Spleen (tissue), 11 donors: ENCODE data around the gene FNBP1. TPM values are rescaled to one million over a fixed set of nuclear protein-coding genes. Genes with fewer than 3 reads are reported as not detected.

Experiments
- DNase-seq: peaks from one replicate; pipeline ENCODE4 v3.0.0-alpha.2; 2020
- H3K27ac ChIP-seq, 8 donors: fragments of 200-600 bp; sonication (generic) in 7 of 8; 1 replicate in 4 of 8; 2 replicates in 4 of 8; pipeline versions ENCODE4 v1.5.0 to v1.8.0; 2016 to 2021; ENCODE audit warnings: inconsistent platforms in 4 of 8, mild to moderate bottlenecking in 4 of 8, moderate library complexity in 1 of 8
- H3K27me3 ChIP-seq, 7 donors: fragments of 200-600 bp; sonication (generic) in 6 of 7; replicated peaks in 1 of 7; 1 replicate in 4 of 7; 2 replicates in 3 of 7; pipeline versions ENCODE4 v1.5.0 to v1.8.0; 2016 to 2021; ENCODE audit warnings: inconsistent platforms in 3 of 7, mild to moderate bottlenecking in 1 of 7
- H3K36me3 ChIP-seq, 6 donors: fragments of 200-600 bp; sonication (generic) in 5 of 6; 1 replicate in 4 of 6; 2 replicates in 2 of 6; pipeline versions ENCODE4 v1.5.0 to v1.8.0; 2016 to 2021; ENCODE audit warnings: inconsistent platforms in 2 of 6
- H3K4me1 ChIP-seq, 6 donors: fragments of 200-600 bp; sonication (generic) in 5 of 6; 1 replicate in 3 of 6; 2 replicates in 3 of 6; pipeline versions ENCODE4 v1.5.0 to v1.8.0; 2016 to 2021; ENCODE audit warnings: inconsistent platforms in 3 of 6
- H3K4me3 ChIP-seq, 8 donors: fragments of 200-600 bp; sonication (generic) in 7 of 8; 1 replicate in 4 of 8; 2 replicates in 4 of 8; pipeline versions ENCODE4 v1.5.0 to v1.8.0; 2016 to 2021; ENCODE audit warnings: inconsistent platforms in 4 of 8, mild to moderate bottlenecking in 4 of 8, moderate library complexity in 2 of 8
- H3K9me3 ChIP-seq, 8 donors: fragments of 200-600 bp; sonication (generic) in 7 of 8; 1 replicate in 4 of 8; 2 replicates in 4 of 8; pipeline versions ENCODE4 v1.5.0 to v1.8.0; 2016 to 2021; ENCODE audit warnings: inconsistent platforms in 4 of 8
- CTCF ChIP-seq, 11 experiments: fragments of 200-600 bp in 7 of 11; fragments of 450-650 bp in 4 of 11; sonication (generic) in 4 of 11; IDR thresholded peaks in 8 of 11; conservative IDR thresholded peaks in 3 of 11; 1 replicate in 7 of 11; 2 replicates in 4 of 11; pipeline versions ENCODE4 v1.4.0 to v1.8.0; 2016 to 2021; ENCODE audit warnings: antibody characterized with exemption in 11 of 11, inconsistent platforms in 4 of 11, mild to moderate bottlenecking in 1 of 11
- POLR2A ChIP-seq, 3 donors: fragments of 450-650 bp; IDR thresholded peaks; one replicate each; pipeline ENCODE4 v1.5.1; 2017; ENCODE audit warnings: antibody characterized with exemption in 3 of 3, mild to moderate bottlenecking in 1 of 3
- POLR2AphosphoS5 ChIP-seq, 3 donors: sonication (generic); formaldehyde crosslinking; IDR thresholded peaks; one replicate each; pipeline ENCODE4 v1.5.1; 2017; ENCODE audit warnings: antibody characterized with exemption in 3 of 3
- WGBS, 5 donors: extraction: QIAGEN DNeasy Blood & Tissue Kit in 3 of 5; methylation state at CpG; one replicate each; pipeline versions ENCODE4 v1.1.5 to v1.1.7; 2013 to 2018; 5-methylcytosine and 5-hydroxymethylcytosine counted together
- intact Hi-C: fragments of 100-400 bp; cut with DNase I; formaldehyde crosslinking; loops from one replicate; pipeline ENCODE4 v1.15.0; 2023; ENCODE audit warnings: low total_unique reads
- polyA plus RNA-seq, 3 donors: library from polyadenylated mRNA; stranded (reverse); fragments of 200-250 nt; gene quantifications; one replicate each; pipeline ENCODE4 v1.2.1, GENCODE V29; 2013
- total RNA-seq, 7 donors: library from RNA; depleted of rRNA in 3 of 7; stranded (reverse); fragments of >200 nt in 3 of 7; fragmentation: NEBNext Ultra II Directional in 4 of 7; extraction: Animal tissue kit (Norgen Biotek cat#: 25700) in 4 of 7; gene quantifications; one replicate each; pipeline versions ENCODE4 v1.1.0 to v1.2.1, GENCODE V29; 2016 to 2021
- donor health status: healthy with polysubstance abuse.
- donor health status: DM: no; HTN: no; CAD: no; lungs with moderate emphysema.
- donor health status: DM: no; HTN: no; CAD: no.
- donor health status: Bipolar disorder and iron deficiency.
- donor health status: healthy.
- donor health status: DM: no; HTN: no; CAD: no.
- donor health status: DM: yes; HTN: yes; CAD: no.

Gene FNBP1
- total and polyA plus RNA-seq, 10 donors: 40.6 to 156 (median 146) TPM

- no peak for DNase-seq
- intact Hi-C loops: no loop called here
- Histone ChIP-seq H3K36me3 (peaks cover 0 to 100% (median 78%) of the 10 kb centered on the region in 6 donors), H3K9me3 (no peaks in the 10 kb centered on the region), H3K4me3 (no peak overlapping the region), H3K27me3 (no peaks in the 10 kb centered on the region), H3K27ac (no peak overlapping the region), H3K4me1 (peaks cover 0 to 24% (median 2%) of the 10 kb centered on the region in 6 donors)
- TF ChIP-seq POLR2A (IDR thresholded peaks at IDR 0.05) (no peak), CTCF (IDR thresholded peaks at IDR 0.05 in 8 of 11, conservative IDR thresholded peaks at IDR 0.05 in 3 of 11) (no peak), POLR2AphosphoS5 (IDR thresholded peaks at IDR 0.05) (no peak)
- 93 to 97% (median 96%) methylated on average over 4 of the region's 4 CpGs for WGBS, 5 donors
These were observed 136.7 kb downstream of the FNBP1 start for GRCh38 chr9:129906298-129906697.

GRCh38 chr9:129904734-129905133 is 138.3 kb downstream of the FNBP1 start:
- peaks cover 4 to 100% (median 83%) of the 10 kb centered on the region in 6 donors for H3K36me3 ChIP-seq
- intact Hi-C loops: no loop called here
- no peak overlapping the region for H3K4me3 ChIP-seq
- no peaks in the 10 kb centered on the region for H3K27me3 ChIP-seq
- peaks cover 0 to 31% (median 11%) of the 10 kb centered on the region in 6 donors for H3K4me1 ChIP-seq
- no peaks in the 10 kb centered on the region for H3K9me3 ChIP-seq
- H3K27ac ChIP-seq: peak overlapping the region in 1 of 8 donors; percentile 42
- WGBS, 5 donors: 89 to 97% (median 94%) methylated on average over 4 of the region's 4 CpGs
- no peak for TF ChIP-seq POLR2A (IDR thresholded peaks at IDR 0.05)
- TF ChIP-seq CTCF (IDR thresholded peaks at IDR 0.05 in 8 of 11, conservative IDR thresholded peaks at IDR 0.05 in 3 of 11): no peak
- DNase-seq: no peak

- intact Hi-C loops: no loop called here
- 83 to 91% (median 89%) methylated on average over 8 of the region's 8 CpGs for WGBS, 5 donors
These were observed 140.3 kb downstream of the FNBP1 start for GRCh38 chr9:129902740-129903134.

More at GRCh38 chr9:129902740-129903134, 140.3 kb downstream of the FNBP1 start:
- Histone ChIP-seq H3K4me1 (peaks cover 0 to 47% (median 11%) of the 10 kb centered on the region in 6 donors), H3K9me3 (no peaks in the 10 kb centered on the region), H3K4me3 (no peak overlapping the region), H3K27me3 (no peaks in the 10 kb centered on the region), H3K27ac (peak overlapping the region in 4 of 8 donors; percentile 61 to 75 (median 68)), H3K36me3 (peaks cover 4 to 100% (median 79%) of the 10 kb centered on the region in 6 donors)
- no peak for DNase-seq
- TF ChIP-seq POLR2AphosphoS5 (IDR thresholded peaks at IDR 0.05): no peak
- TF ChIP-seq POLR2A (IDR thresholded peaks at IDR 0.05): no peak
- no peak for TF ChIP-seq CTCF (IDR thresholded peaks at IDR 0.05 in 8 of 11, conservative IDR thresholded peaks at IDR 0.05 in 3 of 11)
